Measurements from ENCODE around the gene CDH22.

DNA sequence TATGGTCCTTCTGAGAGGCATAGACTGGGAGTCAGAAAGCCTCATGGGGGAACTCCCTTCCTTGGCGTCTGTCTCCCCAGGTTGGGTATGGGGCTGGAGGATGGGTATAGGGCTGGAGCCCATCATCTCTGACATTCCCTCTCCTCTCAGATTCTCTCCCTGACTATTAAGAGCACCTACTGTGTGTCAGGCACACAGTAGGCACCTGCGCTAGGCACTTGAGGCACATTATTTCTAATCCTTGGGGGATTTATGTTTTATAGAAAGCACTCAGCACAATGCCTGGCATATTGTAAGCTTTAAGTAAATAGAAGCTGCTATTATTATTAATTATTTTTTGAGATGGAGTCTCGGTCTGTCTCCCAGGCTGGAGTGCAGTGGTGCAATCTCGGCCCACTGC, 113.9 kb downstream of the CDH22 start:
- TF ChIP-seq SP1 (IDR thresholded peaks at IDR 0.05) (no peak), ELF4 (IDR thresholded peaks at IDR 0.05) (no peak), CTBP1 (IDR thresholded peaks at IDR 0.05; ENCODE audit: borderline replicate concordance) (no peak), FOXA1 (IDR thresholded peaks at IDR 0.05) (no peak), SUZ12 (IDR thresholded peaks at IDR 0.05) (no peak)
